Activated naive CD8-positive, alpha-beta T cell treated with anti-CD3 and anti-CD28 coated beads for 36 hours (primary cell): ENCODE measurements around the gene GP1BB. TPM values are rescaled to one million over a fixed set of nuclear protein-coding genes. Genes with fewer than 3 reads are reported as not detected.

Experiments
- DNase-seq: peaks from one replicate; pipeline ENCODE4 v3.0.0; 2021
- H3K27ac Mint-ChIP-seq: one replicate; pipeline ENCODE4 v1.8.0; 2022; ENCODE audit warnings: mild to moderate bottlenecking, moderate library complexity, mixed read lengths
- H3K27me3 Mint-ChIP-seq: one replicate; pipeline ENCODE4 v1.8.0; 2022; ENCODE audit warnings: mild to moderate bottlenecking, mixed read lengths
- H3K36me3 Mint-ChIP-seq: one replicate; pipeline ENCODE4 v1.8.0; 2021; ENCODE audit warnings: mild to moderate bottlenecking, mixed read lengths
- H3K4me1 Mint-ChIP-seq: one replicate; pipeline ENCODE4 v1.8.0; 2021; ENCODE audit warnings: mixed read lengths
- H3K4me3 Mint-ChIP-seq: one replicate; pipeline ENCODE4 v1.8.0; 2022; ENCODE audit warnings: mild to moderate bottlenecking, moderate library complexity, mixed read lengths
- H3K9me3 Mint-ChIP-seq: one replicate; pipeline ENCODE4 v1.8.0; 2022; ENCODE audit warnings: mixed read lengths
- total RNA-seq, 2 experiments: library from RNA; stranded (reverse); gene quantifications; one replicate each; pipeline ENCODE4 v1.2.3, GENCODE V29; 2021

GP1BB gene
- total RNA-seq, 2 experiments from 2014 or later, result not detected

DNA sequence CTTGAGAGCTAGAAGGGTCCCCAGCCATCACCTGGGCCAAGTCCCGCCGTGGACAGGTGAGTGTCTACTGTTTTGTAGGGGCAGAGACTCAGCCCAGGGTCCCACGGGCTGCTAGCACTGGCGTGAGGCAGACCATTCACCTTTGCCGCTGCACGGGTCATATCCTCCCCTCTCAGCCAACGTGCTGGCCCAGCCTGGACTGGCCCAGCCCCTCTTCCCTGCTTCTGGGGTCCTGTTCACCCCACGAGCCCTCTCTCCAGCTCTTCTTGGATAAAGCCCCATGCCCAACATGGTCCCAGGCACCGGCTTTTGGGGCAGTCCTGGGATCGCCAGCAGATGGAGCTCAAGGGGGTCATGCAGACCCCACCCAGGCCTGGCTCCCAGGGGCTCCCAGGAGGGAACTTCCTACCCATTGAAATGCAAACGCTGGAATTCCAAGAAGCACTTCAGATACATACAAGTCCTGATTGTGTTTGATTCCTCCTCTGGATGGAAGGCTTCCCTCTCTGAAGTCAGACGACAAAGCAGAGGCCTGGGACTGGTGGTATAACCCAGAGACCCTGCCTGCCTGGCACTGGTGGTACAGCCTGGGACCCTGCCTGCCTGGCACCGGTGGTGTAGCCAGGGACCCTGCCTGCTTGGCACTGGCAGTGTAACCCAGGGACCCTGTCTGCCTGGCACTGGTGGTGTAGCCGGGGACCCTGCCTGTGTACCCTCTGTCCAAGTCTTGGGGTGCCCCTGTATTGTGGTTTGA, 18.0 kb upstream of the GP1BB start:
- DNase-seq, result no peak
- H3K9me3 Mint-ChIP-seq, result no peaks in the 10 kb centered on the region
- H3K27ac Mint-ChIP-seq, result no peak overlapping the region
- no peaks in the 10 kb centered on the region for H3K4me1 Mint-ChIP-seq
- no peaks in the 10 kb centered on the region for H3K27me3 Mint-ChIP-seq
- H3K36me3 Mint-ChIP-seq, result no peaks in the 10 kb centered on the region
- H3K4me3 Mint-ChIP-seq, result no peak overlapping the region

DNA sequence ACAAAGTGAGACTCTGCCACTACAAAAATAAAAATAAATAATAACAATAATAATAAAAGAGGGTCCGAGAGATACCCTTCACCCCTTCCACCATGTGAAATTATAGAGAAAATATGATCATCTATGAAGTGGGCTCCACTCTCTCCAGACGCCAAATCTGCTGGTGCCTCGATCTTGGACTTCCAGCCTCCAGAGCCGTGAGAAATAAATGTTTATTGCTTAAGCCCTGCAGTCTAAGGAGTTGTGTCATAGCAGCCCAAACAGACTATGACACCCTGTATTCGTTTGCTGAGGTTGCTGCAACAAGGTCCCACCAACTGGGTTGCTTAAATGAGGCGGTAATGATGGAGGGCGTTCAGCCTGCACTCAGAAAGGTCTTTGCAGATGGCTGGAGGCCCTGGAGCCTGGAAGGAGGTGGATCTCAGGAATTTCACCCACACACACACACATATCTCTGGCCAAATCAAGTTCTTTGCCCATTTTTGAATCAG, 16.6 kb upstream of the GP1BB start:
- H3K4me1 Mint-ChIP-seq, result no peaks in the 10 kb centered on the region
- no peak overlapping the region for H3K4me3 Mint-ChIP-seq
- no peaks in the 10 kb centered on the region for H3K36me3 Mint-ChIP-seq
- H3K27me3 Mint-ChIP-seq, result no peaks in the 10 kb centered on the region
- no peaks in the 10 kb centered on the region for H3K9me3 Mint-ChIP-seq
- DNase-seq, result no peak
- no peak overlapping the region for H3K27ac Mint-ChIP-seq

DNA sequence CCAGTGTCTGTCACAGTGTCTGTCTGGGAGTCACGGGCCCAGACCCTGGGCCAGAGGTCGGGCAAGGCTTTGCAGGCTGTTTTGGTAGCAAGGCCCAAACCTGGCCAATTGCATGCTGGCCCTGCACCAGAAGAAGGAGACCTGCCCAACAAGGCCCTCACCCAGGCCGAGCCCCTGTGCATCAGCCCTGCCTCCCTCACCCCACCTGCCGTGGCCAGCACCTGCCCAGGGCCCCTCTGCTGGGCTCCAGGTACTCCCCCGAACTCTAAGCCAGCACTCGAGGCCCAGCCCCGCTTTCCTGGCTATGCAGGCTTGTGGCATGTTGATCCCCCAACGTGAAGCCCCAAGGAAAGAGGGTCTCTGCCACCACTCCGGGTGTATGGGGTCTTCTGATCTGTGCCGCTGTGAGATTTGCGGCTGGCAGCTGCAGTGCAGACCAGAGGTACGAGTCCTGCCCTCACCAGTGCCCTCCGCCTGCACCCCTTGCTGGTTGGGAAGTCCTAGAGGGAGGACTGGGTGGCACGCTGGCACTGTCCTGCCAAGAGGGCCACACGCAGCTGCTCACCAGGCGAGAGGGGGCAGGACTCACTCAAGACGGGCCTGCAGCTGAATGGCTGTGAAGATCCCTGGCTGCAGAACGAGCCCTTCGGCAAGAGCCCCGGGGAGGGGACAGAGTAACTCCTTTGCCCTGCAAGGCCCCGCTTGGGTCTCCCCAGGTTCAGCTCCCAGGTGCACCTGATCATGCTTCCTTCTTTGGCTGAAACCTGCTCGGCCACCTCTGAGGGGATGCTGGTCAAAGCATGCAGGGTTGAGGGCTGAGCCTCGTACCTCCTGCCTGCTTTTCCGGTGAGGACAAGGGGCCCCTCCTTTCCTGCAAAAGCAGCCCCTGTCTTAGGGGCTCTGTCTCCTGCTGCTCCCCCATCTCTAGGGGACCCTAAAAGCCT, 15.7 kb upstream of the GP1BB start:
- H3K36me3 Mint-ChIP-seq, result no peaks in the 10 kb centered on the region
- H3K4me1 Mint-ChIP-seq, result no peaks in the 10 kb centered on the region
- DNase-seq, result no peak
- H3K4me3 Mint-ChIP-seq, result no peak overlapping the region
- H3K27ac Mint-ChIP-seq, result no peak overlapping the region
- no peaks in the 10 kb centered on the region for H3K9me3 Mint-ChIP-seq
- no peaks in the 10 kb centered on the region for H3K27me3 Mint-ChIP-seq

DNA sequence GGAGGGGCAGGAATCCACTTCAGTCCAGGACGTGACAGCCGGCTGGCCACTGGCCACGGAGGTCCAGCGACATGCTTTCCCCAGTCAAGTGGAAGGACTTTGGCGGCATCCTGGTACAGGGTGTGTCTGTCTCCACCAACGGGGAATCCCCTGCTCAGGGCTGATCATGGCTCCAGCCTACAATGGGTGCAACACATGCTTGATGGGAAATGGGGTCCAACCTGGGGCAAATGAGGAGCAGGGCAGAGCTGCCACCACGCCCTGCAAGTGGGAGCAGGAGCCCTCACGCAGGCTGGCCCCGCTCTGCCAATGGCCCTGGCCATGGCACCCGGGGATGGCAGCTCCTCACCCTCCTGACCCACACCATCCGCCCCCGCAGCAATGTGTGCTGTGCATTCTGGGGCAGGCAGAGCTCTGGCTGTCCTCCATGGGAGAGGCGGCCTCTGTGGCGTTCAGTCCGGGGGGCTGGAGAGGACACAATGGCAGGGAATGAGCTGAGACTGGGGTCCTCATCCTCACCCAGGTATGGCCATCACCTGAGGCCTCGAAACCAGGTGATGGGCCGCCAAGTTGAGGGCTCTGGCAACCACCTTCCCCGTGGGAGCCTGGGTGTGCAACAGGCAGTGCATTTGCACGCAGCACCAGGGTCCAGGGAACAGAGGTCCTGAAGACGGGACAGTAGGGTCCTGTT, 14.9 kb upstream of the GP1BB start:
- Mint-ChIP-seq H3K9me3 (no peaks in the 10 kb centered on the region), H3K27ac (no peak overlapping the region), H3K4me3 (no peak overlapping the region), H3K27me3 (peaks cover 6% of the 10 kb centered on the region), H3K4me1 (no peaks in the 10 kb centered on the region), H3K36me3 (no peaks in the 10 kb centered on the region)
- no peak for DNase-seq

DNA sequence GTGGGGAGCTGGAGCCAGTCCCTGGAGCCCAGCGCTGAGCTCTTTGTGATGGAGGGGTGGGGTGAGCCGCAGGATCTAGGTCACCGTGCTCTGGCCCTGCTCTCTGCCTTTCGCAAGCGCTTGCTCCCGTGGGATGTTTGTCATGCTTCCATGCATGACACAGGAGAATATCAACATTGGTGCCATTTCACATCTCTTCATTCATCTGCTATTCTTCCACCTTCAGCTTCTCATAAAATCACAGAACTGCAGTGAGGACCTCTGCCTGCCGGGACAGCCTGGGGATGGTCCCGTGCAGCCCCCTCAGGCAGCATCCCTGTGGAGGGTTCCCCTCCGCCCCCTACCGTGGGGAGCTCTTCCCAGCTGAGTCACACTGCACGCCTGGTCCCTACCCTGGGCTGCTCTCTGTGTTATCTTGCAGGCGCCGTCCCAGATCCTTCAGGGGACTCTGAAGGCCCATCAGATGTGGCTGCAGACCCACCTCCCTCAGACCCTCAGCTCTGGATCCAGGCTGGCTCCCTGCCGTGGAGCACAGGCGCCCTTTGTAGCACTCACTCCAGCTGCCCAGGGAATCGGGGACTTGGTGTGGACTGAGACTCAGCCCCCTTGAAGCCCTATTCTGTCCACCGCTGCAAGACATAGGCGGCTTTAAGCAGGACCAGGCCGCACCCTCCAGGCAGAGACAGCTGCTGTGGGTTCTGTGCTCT, 14.1 kb upstream of the GP1BB start:
- no peak overlapping the region for H3K27ac Mint-ChIP-seq
- H3K9me3 Mint-ChIP-seq, result no peaks in the 10 kb centered on the region
- H3K4me3 Mint-ChIP-seq, result no peak overlapping the region
- H3K27me3 Mint-ChIP-seq, result peaks cover 11% of the 10 kb centered on the region
- no peak for DNase-seq
- no peaks in the 10 kb centered on the region for H3K4me1 Mint-ChIP-seq
- H3K36me3 Mint-ChIP-seq, result no peaks in the 10 kb centered on the region

DNA sequence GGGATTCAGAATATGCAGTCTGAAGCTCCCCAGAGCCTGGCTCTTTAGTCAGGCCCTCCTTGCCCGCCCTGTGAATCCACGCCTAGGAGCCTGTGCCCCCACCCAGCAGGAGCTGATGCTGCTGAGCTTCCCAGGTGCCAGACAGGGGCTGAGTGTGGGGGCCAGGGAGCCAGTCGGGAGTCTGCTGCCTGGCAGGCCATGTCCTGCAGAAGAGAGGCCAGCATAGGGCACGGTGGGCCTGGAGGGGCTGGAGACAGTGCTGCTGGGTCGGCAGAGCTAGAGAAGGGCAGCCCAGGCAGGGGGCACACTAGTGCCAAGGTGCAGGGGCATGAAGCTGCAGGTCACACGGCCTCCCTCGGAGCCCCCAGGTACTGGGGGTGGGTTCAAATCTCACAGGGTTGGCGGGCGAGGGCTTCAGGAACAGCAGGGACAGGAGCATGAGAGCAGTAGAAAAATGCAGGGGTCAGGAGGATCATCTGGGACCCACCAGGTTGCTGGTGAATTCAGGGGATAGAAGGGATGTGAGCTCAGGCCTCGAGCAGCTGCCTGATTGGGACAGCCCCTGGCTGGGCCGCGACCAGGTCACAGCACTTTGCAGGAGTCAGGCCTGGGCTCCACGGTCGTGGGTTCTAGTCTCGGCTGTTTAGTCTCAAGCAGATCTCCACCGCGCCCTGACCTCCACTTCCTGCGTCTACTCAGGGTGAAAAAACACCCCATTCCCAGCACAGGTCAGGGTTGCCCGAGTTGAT, 13.1 kb upstream of the GP1BB start:
- H3K27ac Mint-ChIP-seq, result no peak overlapping the region
- H3K4me1 Mint-ChIP-seq, result no peaks in the 10 kb centered on the region
- H3K27me3 Mint-ChIP-seq, result peaks cover 13% of the 10 kb centered on the region
- H3K9me3 Mint-ChIP-seq, result no peaks in the 10 kb centered on the region
- no peak overlapping the region for H3K4me3 Mint-ChIP-seq
- no peak for DNase-seq
- H3K36me3 Mint-ChIP-seq, result no peaks in the 10 kb centered on the region

DNA sequence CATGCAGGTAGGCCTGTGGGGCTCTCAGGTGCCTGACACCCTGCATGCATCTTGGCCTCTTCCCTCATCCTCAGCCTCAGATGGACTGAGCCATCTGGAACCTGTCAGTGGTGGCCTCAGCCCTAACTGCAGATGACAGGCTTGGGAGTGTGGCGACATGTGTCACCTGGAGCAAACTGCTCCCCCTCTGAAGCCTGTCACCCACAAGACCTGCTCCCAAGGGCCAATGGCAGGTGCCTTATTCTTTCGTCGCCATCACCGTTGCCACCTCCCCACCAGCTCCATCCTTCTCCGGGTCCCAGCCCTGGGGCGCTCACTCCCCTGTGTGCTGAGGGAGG, 12.6 kb upstream of the GP1BB start:
- no peak overlapping the region for H3K27ac Mint-ChIP-seq

DNA sequence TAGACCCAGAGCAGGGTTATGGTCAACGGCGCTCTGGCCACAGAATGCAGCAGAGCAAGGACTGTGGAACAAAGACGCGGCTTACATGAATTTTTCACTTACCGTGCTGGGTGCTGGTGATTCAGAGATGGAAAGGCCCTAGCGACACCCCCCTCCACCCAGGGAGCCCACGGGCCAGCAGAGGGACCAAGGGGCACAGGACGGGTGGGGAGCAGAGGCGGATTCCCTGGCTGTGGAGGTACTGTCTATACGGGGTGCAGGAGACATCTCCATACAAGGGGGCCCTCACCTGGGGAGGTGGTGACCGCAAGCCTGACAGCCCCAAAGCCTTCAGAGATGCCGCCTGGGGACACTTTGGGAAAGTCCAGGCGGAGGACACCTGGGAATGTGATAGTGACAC, 10.1 kb upstream of the GP1BB start:
- no peaks in the 10 kb centered on the region for H3K9me3 Mint-ChIP-seq

More for the DNA sequence above, 12.6 kb upstream of the GP1BB start:
- no peak overlapping the region for H3K4me3 Mint-ChIP-seq
- H3K9me3 Mint-ChIP-seq, result no peaks in the 10 kb centered on the region
- H3K36me3 Mint-ChIP-seq, result no peaks in the 10 kb centered on the region
- H3K4me1 Mint-ChIP-seq, result no peaks in the 10 kb centered on the region
- H3K27me3 Mint-ChIP-seq, result peaks cover 14% of the 10 kb centered on the region
- no peak for DNase-seq

DNA sequence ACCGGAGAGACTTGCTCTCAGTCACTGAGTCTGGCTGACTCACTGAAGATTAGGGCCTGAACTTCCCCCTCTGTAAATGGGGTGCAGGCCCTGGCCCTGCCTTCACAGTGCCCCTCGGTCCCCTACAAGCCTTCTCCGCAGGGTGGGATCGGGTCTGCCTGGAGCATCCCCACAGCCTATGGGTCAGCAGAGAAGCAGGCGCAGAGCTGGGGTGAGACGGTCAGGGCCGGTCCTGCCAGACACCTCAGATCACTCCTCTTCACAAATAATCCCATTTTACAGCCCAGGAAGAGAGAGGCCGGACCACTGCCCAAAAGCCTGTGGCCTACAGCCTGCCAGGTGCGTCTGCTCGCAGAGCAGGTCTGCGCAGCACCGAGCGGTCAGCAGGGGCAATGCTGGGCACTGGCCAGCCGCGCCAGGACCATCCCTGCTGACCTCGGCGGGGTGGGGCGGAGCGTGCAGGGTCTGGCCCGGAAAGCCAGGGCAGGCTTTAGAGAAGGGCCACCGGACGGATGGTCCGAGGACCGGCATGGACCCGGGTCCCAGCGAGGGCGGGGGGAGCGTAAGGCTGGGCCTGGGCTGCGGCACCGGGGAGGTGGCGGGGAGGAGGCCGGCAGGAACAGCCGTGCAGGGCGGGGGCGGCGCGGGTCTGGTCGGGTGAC, 9.6 kb upstream of the GP1BB start:
- no peak overlapping the region for H3K27ac Mint-ChIP-seq
- no peaks in the 10 kb centered on the region for H3K9me3 Mint-ChIP-seq
- peaks cover 3% of the 10 kb centered on the region for H3K4me1 Mint-ChIP-seq
- H3K4me3 Mint-ChIP-seq, result peak overlapping the region; percentile 37
- no peak for DNase-seq
- H3K27me3 Mint-ChIP-seq, result peaks cover 17% of the 10 kb centered on the region
- no peaks in the 10 kb centered on the region for H3K36me3 Mint-ChIP-seq

More for the DNA sequence above, 10.1 kb upstream of the GP1BB start:
- no peak overlapping the region for H3K27ac Mint-ChIP-seq
- no peak overlapping the region for H3K4me3 Mint-ChIP-seq
- no peak for DNase-seq
- H3K4me1 Mint-ChIP-seq, result peaks cover 3% of the 10 kb centered on the region
- H3K36me3 Mint-ChIP-seq, result no peaks in the 10 kb centered on the region
- peaks cover 17% of the 10 kb centered on the region for H3K27me3 Mint-ChIP-seq

DNA sequence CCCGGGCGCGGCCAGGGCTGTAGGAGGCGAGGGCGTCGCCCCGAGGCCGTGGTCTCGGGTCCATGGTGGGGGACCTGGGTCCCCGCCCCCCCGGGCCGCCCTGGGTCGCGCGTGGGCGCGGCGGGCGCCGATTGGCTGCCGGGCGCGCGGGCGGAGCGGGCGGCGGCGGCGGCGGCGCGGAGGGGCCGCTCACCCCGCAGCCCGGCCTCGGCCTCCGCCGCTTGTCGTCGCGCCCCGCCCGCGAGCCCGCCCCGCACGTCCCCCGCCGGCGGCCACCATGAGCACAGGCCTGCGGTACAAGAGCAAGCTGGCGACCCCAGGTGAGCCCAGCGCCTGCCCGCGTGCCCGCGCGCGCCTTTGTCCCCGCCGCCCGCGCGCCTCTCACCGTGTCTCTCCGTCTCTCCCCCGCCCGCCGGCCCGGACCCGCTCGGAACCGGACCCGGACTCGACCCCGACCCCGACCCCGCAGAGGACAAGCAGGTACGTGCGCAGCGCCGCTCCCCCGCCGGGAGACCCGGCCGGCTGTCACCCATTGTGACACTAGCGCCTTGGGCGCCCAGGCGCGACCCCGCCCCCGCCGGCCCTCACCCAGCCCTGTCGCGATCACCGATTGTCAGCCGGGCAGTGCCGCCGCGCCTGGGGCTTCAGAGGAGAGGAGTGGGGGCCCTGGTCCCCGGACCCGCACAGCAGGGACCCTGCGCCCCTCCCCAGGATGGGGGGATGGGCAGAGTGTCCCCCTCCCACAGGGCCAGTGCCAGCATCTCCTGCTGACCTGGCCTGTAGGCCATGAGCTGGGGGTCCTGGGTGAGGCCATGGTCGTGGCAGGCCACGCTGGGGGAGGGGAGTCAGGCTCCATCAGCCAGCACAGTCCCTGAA, 8.8 kb upstream of the GP1BB start, which contains the start of gene SEPTIN5:
Gene SEPTIN5 (plus strand): TSS at position 192 of the 876 bp plus-strand sequence. CDS start 86 bp downstream, at position 278.
- no peaks in the 10 kb centered on the region for H3K36me3 Mint-ChIP-seq
- H3K27ac Mint-ChIP-seq, result no peak within 1 kb of the TSS
- DNase-seq, result no peak
- H3K4me3 Mint-ChIP-seq, result peak within 1 kb of the TSS; percentile 61
- peaks cover 21% of the 10 kb centered on the region for H3K27me3 Mint-ChIP-seq
- H3K4me1 Mint-ChIP-seq, result peaks cover 8% of the 10 kb centered on the region
- no peaks in the 10 kb centered on the region for H3K9me3 Mint-ChIP-seq

DNA sequence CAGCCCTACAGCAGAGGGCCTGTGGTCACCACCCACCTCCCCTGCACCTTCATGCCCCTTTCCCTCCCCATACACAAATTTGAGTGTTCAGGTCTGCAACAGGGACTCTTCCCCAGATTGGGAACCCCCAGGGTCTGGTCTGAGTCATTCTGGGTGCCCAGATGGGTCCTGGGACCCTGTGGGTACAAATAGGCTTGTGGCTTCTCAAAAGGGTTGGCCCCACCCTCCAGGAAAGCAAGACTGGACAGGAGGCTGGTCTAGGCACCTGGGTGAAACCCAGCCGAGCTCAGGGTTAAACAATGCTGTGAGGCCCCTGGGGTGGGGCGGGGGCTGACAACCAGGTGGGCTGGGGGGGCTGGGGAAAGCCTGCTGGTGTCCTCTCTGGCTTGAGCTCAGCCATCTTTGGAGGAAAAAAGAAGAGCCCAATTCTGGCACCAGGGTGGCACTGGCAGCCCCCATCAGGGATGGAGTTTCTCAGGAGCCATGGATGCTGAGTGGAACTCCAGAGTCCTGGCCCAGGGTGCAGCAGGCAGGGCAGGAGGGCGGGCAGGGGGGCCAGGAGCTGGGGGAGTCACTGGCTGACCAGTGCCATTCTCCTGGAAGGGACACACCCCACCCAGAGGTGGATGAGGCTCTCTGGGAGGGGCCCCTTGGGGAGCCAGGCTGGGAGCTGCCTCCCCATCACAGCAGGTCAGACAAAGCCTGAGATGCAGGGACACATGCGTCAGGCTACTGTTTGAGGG, 8.0 kb upstream of the GP1BB start:
- Mint-ChIP-seq H3K4me3 (peak overlapping the region; percentile 51), H3K36me3 (no peaks in the 10 kb centered on the region), H3K4me1 (peaks cover 9% of the 10 kb centered on the region), H3K9me3 (no peaks in the 10 kb centered on the region), H3K27me3 (peaks cover 26% of the 10 kb centered on the region), H3K27ac (no peak overlapping the region)
- DNase-seq, result no peak

DNA sequence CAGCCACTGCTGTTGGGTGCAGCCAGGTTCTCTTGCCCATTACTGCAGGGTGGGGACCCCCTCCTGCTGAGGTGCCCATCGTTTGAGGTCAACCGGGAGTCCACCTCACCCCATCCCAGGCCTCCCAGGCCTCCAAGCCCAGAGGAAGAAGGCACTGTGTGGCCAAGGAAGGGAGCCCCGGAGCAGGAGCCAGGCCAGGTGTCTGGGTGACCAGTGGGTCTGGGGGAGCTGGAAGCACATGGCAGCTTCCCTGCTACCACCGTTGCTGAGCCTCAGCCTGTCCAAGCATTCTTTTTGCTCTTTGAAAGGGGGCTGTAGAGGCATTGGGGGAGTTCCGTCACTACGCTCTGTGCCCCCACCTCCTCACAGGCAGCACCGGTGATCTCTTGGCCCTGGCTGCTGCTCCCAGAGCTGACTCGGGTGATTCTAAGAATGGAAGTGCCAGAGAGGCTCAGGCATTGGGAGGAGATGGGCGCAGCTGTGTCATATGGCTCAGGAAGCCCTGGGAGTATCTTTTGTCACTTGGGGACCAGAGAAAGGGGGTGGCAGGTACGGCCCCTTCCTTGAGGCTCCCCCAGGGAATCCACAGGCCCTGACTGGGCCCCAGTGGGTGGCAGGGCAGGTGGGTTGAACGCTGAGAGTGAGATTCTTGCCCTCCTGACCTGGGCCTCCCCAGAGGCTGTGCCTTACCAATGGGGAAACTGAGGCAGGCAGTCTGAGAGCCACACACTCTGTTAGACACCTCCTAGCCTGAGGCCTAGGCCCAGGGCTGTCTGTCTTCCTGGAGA, 7.1 kb upstream of the GP1BB start:
- DNase-seq, result no peak
- H3K4me3 Mint-ChIP-seq, result no peak overlapping the region

More for the DNA sequence above, 7.1 kb upstream of the GP1BB start:
- H3K9me3 Mint-ChIP-seq, result no peaks in the 10 kb centered on the region
- H3K4me1 Mint-ChIP-seq, result peaks cover 9% of the 10 kb centered on the region
- H3K27ac Mint-ChIP-seq, result no peak overlapping the region
- no peaks in the 10 kb centered on the region for H3K36me3 Mint-ChIP-seq
- H3K27me3 Mint-ChIP-seq, result peaks cover 35% of the 10 kb centered on the region
